ENCODE measurements around the gene NRAP.

DNA sequence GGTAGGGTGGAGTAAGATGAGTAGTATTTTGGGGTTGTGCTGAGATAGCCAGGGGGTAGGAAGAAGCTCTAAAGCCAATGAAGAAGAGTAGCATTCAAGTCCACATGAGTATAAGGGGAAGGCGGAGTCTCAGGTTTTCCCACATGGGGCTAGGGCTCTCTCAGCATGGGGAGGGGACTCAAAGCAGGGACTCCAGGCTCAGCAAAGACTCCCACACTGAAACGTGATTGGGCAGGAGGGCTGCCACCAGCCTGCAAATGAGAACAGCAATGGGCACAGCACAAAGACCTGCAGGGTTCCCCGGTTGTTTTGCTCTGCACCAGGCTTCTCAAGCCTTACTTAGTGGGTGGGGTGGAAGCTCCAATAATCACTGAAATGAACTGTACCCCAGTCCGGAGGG lies 1.5 kb upstream of the NRAP start:
- TF ChIP-seq, protein P1, sequence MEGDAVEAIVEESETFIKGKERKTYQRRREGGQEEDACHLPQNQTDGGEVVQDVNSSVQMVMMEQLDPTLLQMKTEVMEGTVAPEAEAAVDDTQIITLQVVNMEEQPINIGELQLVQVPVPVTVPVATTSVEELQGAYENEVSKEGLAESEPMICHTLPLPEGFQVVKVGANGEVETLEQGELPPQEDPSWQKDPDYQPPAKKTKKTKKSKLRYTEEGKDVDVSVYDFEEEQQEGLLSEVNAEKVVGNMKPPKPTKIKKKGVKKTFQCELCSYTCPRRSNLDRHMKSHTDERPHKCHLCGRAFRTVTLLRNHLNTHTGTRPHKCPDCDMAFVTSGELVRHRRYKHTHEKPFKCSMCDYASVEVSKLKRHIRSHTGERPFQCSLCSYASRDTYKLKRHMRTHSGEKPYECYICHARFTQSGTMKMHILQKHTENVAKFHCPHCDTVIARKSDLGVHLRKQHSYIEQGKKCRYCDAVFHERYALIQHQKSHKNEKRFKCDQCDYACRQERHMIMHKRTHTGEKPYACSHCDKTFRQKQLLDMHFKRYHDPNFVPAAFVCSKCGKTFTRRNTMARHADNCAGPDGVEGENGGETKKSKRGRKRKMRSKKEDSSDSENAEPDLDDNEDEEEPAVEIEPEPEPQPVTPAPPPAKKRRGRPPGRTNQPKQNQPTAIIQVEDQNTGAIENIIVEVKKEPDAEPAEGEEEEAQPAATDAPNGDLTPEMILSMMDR (conservative IDR thresholded peaks at IDR 0.05; ENCODE audit: low read length), result no peak
- TF ChIP-seq EZH2phosphoT487 (IDR thresholded peaks at IDR 0.05; ENCODE audit: borderline replicate concordance), result no peak
